Nephron progenitor cell (in vitro differentiated cells): ENCODE results near the gene USP15.

Source experiments
- DNase-seq: peaks from one replicate; pipeline ENCODE4 v3.0.0; 2021
- H3K27ac Mint-ChIP-seq: 2 replicates; pipeline ENCODE4 v1.8.0; 2021; ENCODE audit warnings: mild to moderate bottlenecking, moderate library complexity, mixed read lengths
- H3K27me3 Mint-ChIP-seq: 2 replicates; pipeline ENCODE4 v1.8.0; 2021; ENCODE audit warnings: mild to moderate bottlenecking, low read depth, mixed read lengths; ENCODE audit not compliant: poor library complexity
- H3K36me3 Mint-ChIP-seq: 2 replicates; pipeline ENCODE4 v1.8.0; 2021; ENCODE audit warnings: low read depth, mixed read lengths
- H3K4me1 Mint-ChIP-seq: 2 replicates; pipeline ENCODE4 v1.8.0; 2021; ENCODE audit warnings: mixed read lengths
- H3K4me3 Mint-ChIP-seq: 2 replicates; pipeline ENCODE4 v1.8.0; 2021; ENCODE audit warnings: mild to moderate bottlenecking, moderate library complexity, mixed read lengths
- H3K9me3 Mint-ChIP-seq: 2 replicates; pipeline ENCODE4 v1.8.0; 2021; ENCODE audit warnings: mild to moderate bottlenecking, moderate library complexity, mixed read lengths
- CTCF ChIP-seq: fragments of 200-600 bp; sonication (generic); IDR thresholded peaks from 2 replicates; pipeline ENCODE4 v1.5.0; 2021; ENCODE audit warnings: antibody characterized with exemption

The USP15 gene

GRCh38 chr12:62317017-62317416, 56.8 kb downstream of the USP15 start:
- Mint-ChIP-seq H3K4me3 (no peak overlapping the region), H3K4me1 (no peaks in the 10 kb centered on the region), H3K9me3 (no peaks in the 10 kb centered on the region), H3K36me3 (peaks cover 31% of the 10 kb centered on the region), H3K27me3 (no peaks in the 10 kb centered on the region), H3K27ac (no peak overlapping the region)
- TF ChIP-seq CTCF, result no peak
- DNase-seq, result no peak

GRCh38 chr12:62319058-62319457, 58.9 kb downstream of the USP15 start:
- Mint-ChIP-seq H3K4me3 (no peak overlapping the region), H3K4me1 (no peaks in the 10 kb centered on the region)
- no peak for DNase-seq

GRCh38 chr12:62320054-62320453, 59.9 kb downstream of the USP15 start:
- H3K36me3 Mint-ChIP-seq, result peaks cover 42% of the 10 kb centered on the region
- no peaks in the 10 kb centered on the region for H3K9me3 Mint-ChIP-seq
- H3K27me3 Mint-ChIP-seq, result no peaks in the 10 kb centered on the region
- no peak overlapping the region for H3K4me3 Mint-ChIP-seq
- no peak for DNase-seq
- no peak for TF ChIP-seq CTCF
- no peaks in the 10 kb centered on the region for H3K4me1 Mint-ChIP-seq
- peak overlapping the region; percentile 41 for H3K27ac Mint-ChIP-seq

More at GRCh38 chr12:62319058-62319457, 58.9 kb downstream of the USP15 start:
- peaks cover 42% of the 10 kb centered on the region for H3K36me3 Mint-ChIP-seq
- H3K9me3 Mint-ChIP-seq, result no peaks in the 10 kb centered on the region
- H3K27me3 Mint-ChIP-seq, result no peaks in the 10 kb centered on the region
- no peak for TF ChIP-seq CTCF
- no peak overlapping the region for H3K27ac Mint-ChIP-seq

GRCh38 chr12:62323386-62323785, 63.2 kb downstream of the USP15 start:
- TF ChIP-seq CTCF, result no peak
- no peaks in the 10 kb centered on the region for H3K4me1 Mint-ChIP-seq
- H3K4me3 Mint-ChIP-seq, result no peak overlapping the region
- H3K27me3 Mint-ChIP-seq, result no peaks in the 10 kb centered on the region
- no peaks in the 10 kb centered on the region for H3K9me3 Mint-ChIP-seq
- no peak for DNase-seq
- H3K27ac Mint-ChIP-seq, result no peak overlapping the region
- peaks cover 37% of the 10 kb centered on the region for H3K36me3 Mint-ChIP-seq

GRCh38 chr12:62328296-62328921, 68.2 kb downstream of the USP15 start:
- TF ChIP-seq CTCF, result no peak
- H3K27me3 Mint-ChIP-seq, result no peaks in the 10 kb centered on the region
- no peak overlapping the region for H3K27ac Mint-ChIP-seq
- peaks cover 9% of the 10 kb centered on the region for H3K36me3 Mint-ChIP-seq
- H3K4me3 Mint-ChIP-seq, result no peak overlapping the region
- H3K4me1 Mint-ChIP-seq, result no peaks in the 10 kb centered on the region
- no peak for DNase-seq
- H3K9me3 Mint-ChIP-seq, result no peaks in the 10 kb centered on the region

GRCh38 chr12:62331306-62331705, 71.1 kb downstream of the USP15 start:
- no peak for TF ChIP-seq CTCF
- Mint-ChIP-seq H3K4me3 (no peak overlapping the region), H3K27me3 (no peaks in the 10 kb centered on the region), H3K9me3 (no peaks in the 10 kb centered on the region), H3K27ac (no peak overlapping the region), H3K36me3 (peaks cover 13% of the 10 kb centered on the region), H3K4me1 (no peaks in the 10 kb centered on the region)
- no peak for DNase-seq
